SKM-1 treated with dmso at 0.1 percent for 144 hours (cell line): Measurements from ENCODE around the gene MICAL2.

ENCODE experiments used
- DNase-seq: peaks from one replicate; lab custom pipeline; 2025; ENCODE audit not compliant: unreplicated experiment; lab: John Stamatoyannopoulos, UW

Gene MICAL2

GRCh38 chr11:12280199-12280837, 169.9 kb downstream of the MICAL2 start:
- no peak for DNase-seq

GRCh38 chr11:12280838-12281565, 170.6 kb downstream of the MICAL2 start:
- DNase-seq: no peak

- peak; percentile 37 for DNase-seq
Observed at GRCh38 chr11:12281571-12282478, 171.4 kb downstream of the MICAL2 start.

DNA sequence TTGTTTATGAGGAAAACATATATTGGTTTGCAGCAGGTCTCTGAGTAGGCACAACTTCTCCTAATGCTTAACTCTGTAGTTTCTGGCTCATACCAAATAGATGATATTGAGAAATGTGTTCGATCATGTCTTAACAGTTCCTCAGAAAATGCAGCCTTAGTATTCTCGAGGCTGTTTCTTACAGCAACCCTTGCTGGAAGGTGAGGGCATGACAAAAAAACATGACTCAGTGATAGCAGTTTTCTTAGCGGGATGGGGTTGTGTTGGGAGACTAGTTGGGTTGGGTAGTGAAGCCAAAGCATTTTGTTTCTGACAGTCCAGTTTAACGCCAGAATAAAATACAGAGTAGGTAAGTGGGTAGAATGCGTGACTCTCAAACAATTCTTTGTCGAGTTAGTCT, 172.3 kb downstream of the MICAL2 start:
- no peak for DNase-seq

GRCh38 chr11:12284316-12285050, 174.1 kb downstream of the MICAL2 start:
- DNase-seq: no peak

GRCh38 chr11:12285106-12285505, 174.7 kb downstream of the MICAL2 start:
- peak; percentile 5 for DNase-seq

DNA sequence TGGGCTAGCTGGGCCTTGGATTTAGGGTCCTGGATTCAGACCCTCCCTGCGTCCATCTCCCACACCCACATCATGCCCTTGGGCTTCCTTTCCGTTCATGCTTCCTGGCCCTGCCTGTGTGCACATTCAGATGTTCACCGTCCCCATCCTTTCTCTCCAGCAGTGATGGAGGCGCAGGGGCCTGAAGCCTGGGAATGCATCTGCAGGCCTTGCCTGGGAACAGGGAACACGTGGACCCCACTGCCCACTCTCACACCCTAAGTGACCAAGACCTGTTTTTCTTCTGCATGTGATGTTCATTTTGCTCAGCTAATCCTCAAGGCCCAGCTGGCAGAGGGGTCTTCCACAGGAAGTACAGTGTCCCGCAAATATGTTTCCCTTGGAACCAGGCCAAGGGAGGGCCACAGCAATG, 175.4 kb downstream of the MICAL2 start:
- DNase-seq: no peak

DNA sequence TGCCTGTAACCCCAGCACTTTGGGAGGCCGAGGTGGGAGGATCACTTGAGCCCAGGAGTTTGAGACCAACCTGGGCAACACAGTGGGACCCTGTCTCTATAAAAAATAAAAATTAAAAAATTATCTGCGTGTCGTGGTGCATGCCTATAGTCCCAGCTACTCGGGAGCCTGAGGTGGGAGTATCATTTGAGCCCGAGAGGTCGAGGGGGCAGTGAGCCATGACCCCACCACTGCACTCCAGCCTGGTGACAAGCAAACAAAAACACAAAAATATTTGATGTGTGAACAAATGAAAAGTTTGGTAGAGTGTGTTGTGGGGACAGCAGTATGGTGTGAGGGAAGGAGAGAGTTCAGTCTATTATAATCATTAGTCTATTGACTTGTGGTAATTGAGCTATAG, 176.2 kb downstream of the MICAL2 start:
- no peak for DNase-seq

DNA sequence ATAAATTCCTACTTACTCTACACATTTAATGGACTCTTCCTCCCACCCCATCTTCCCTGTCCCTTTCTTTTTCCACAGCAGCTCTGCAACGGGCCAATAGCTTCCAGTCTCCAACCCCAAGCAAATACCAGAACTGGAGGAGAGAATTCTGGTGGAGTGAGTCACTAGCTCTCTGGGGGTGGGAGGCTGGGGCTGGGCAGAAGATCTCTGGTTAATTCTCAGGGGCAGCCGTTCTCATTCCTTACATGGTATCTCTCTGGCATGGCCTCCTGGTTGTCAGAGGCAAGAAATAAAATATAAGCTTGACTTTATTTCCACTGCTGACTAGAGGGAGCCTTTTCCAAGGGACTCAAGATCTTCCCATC, 176.6 kb downstream of the MICAL2 start:
- DNase-seq: no peak

DNA sequence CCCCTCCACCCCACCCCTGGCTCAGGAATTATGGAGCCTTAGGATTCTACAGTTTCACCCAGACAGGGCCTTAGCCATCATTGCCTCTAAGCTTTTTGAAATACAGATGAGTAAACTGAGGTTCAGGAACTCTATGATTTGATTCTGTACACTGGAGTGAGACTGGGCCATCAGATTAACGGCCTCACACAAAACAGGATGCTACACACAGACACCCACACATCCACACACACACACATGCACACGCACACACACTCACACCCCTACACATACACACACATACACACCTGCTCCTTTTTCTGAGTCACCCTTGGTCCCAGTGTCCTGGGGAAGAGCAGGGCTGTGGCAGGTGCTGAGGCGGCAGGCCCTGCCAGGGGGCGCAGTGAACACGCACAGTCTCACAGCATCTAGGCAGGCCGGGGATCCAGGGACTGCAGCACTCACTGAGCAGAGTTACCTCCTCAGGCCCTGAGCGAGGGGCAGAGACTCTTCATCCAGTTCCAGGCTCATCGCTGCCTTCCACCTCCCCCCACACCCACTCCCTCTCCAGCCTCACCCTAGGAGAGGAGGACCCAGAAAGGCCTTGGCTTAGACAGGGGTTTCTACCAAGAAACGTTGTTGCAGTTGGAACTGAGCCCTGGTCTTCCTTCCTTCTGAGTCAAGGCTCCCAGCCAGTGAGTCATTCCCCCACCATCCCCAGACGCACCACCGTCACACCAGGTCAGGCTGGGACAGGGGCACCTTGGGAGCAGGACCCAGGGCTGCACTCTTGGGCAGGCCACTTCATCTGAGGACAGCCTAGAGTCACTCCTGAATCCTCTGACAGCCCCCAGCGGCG, 177.2 kb downstream of the MICAL2 start:
- DNase-seq: no peak

DNA sequence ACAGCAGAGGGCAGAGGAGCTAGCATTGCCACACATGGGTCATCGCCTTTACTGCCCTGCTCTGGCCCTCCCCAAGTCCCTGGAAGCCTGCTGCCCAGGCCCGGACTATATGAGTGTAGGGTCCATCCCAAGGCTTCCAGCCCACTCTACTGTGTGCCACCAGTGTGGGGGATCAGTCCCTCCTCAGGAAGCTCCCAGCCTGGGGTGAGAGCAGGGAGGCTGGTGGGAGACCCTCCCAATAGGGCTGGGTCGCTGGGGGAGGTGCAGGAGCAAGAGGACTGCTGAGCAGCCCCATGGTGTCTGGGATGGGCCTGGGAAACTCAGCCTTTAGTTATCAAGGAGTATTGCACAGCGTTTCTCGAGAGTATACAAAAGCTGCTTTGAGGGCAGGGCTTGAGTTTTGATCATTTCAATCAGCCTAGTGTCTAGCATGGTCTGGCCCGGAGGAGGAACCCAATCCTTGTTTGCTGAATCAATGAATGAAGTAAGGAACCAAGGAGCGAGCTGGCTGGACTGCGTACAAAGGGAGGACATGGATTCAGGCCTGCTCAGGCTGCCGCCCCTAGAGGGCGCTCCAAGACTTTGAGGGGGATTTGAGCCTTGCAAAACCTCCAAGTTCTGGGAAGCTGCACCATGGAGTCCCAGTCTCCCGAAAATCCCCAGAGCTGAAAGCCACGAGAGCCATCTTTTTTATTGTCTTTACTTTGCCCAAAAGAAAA, 178.0 kb downstream of the MICAL2 start:
- peak; percentile 23 for DNase-seq

- DNase-seq: no peak
Observed at GRCh38 chr11:12288931-12289666, 178.7 kb downstream of the MICAL2 start.

DNA sequence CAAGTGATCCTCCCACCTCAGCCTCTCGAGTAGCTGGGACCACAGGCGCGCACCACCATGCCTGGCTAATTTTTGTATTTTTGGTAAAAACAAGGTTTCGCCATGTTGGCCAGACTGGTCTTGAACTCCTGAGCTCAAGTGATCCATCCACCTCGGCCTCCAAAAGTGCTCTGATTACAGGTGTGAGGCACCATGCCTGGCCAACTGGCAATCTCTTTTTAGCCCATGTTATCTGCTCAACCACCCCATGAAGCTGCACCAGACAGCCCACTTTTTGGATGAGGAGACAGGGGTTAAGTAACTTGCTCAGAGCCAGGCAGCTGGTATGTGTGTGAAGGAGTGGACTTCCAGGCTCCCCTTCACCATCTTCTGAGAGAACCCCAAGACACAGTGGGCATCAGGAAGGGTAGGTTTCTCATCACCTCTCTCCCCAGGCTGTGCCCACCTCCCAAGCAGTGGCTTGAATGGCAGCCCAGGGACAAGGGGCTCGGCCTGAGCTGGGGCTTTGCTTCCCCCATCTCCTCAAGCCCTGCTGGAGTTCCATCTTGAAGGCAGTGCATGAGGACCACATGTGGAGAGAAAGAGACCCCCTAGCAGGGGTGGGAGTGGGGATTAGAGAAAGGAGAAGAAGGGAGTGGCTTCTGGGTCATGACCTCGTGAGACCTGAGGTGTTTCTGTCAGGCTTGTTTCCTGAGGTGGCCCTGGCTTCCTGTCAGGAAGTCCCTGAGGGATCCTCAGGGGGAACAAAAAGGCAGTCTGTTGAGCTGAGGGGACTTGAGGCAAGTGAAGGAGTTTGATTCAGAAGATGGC, 179.5 kb downstream of the MICAL2 start:
- no peak for DNase-seq

DNA sequence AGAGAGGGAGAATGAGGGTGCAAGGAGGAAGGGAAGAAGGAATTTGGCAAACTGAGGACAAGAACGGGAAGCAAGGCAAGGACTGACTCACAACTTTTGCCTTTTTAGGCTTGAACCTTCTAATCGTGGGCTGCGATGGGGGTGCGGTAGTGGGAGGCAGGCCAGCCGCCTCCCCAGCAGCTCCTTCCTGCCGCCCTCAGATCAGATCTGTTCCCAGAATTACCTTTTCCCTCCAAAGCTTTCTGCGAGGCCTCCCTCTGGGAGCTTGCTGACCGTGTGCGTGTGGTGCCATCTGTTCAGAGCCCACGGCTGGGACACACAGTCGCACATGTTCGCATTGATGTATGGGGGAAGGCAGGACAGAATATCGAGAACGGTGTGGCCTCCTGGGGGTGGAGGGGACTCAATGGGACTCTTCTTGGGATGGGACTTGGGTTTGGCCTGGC, 180.1 kb downstream of the MICAL2 start:
- no peak for DNase-seq

- DNase-seq: no peak
Observed at GRCh38 chr11:12291313-12291712, 180.9 kb downstream of the MICAL2 start.

DNA sequence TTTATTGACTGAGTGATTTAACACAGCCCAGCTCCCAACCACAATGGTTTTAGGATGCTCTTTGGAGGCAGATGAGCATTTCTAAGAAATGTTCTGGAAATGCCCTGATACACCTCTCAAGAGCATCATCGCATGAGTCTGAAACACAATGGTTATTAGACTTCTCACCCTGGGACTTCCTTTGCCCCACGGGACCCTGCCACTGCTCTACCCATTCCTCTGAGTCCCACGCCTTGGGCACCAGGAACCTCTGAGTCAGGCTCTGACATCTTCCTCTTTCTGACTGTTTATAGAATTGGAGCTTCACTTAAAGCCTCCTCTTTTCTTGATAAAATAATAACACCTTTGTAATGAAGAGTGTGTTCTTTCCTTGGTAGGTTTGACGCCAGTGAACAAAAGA, 181.4 kb downstream of the MICAL2 start:
- no peak for DNase-seq

- DNase-seq: no peak
Observed at GRCh38 chr11:12292766-12293165, 182.4 kb downstream of the MICAL2 start.

DNA sequence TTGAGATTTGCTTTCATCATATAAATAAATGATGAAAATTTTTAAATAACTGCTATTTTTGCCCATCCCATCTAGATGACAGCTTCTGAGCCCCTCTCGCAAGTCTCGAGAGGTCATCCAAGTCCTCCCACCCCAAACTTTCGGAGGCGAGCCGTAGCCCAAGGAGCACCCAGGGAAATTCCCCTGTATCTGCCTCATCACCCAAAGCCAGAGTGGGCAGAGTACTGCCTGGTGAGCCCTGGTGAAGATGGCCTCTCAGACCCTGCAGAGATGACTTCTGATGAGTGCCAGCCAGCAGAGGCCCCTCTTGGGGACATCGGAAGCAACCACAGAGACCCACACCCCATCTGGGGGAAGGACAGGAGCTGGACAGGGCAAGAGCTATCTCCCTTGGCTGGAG, 183.1 kb downstream of the MICAL2 start:
- DNase-seq: no peak
